Loucy (cell line): ENCODE measurements around the gene KLHL12.

ENCODE experiments used
- EZH2phosphoT487 ChIP-seq: fragments of 200-600 bp; IDR thresholded peaks from 2 replicates; pipeline ENCODE4 v1.6.1; 2018; ENCODE audit warnings: antibody characterized with exemption, mild to moderate bottlenecking, moderate library complexity, borderline replicate concordance
- TF ChIP-seq, protein P1 (sequence below): fragments of 200-600 bp; sonication (generic); conservative IDR thresholded peaks from 2 replicates; pipeline ENCODE4 v1.5.1; 2014; ENCODE audit warnings: mild to moderate bottlenecking, antibody characterized with exemption, low read length

DNA sequence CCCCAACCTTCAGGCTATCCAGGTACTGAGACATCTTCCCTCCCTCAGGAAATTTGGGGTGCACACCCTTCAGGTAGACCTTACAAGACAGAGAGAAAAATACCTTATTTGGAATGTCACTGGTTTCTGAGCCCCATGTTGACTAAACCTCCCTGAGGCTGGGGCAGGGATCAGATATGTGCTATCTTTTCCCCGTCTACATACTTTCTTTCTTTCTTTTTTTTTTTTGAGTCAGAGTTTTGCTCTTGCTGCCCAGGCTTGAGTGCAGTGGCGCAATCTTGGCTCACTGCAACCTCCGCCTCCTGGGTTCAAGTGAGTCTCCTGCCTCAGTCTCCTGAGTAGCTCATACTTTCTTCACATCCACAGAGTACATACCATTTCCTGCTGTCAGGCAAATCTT, 38.4 kb upstream of the KLHL12 start:
- TF ChIP-seq, protein P1, sequence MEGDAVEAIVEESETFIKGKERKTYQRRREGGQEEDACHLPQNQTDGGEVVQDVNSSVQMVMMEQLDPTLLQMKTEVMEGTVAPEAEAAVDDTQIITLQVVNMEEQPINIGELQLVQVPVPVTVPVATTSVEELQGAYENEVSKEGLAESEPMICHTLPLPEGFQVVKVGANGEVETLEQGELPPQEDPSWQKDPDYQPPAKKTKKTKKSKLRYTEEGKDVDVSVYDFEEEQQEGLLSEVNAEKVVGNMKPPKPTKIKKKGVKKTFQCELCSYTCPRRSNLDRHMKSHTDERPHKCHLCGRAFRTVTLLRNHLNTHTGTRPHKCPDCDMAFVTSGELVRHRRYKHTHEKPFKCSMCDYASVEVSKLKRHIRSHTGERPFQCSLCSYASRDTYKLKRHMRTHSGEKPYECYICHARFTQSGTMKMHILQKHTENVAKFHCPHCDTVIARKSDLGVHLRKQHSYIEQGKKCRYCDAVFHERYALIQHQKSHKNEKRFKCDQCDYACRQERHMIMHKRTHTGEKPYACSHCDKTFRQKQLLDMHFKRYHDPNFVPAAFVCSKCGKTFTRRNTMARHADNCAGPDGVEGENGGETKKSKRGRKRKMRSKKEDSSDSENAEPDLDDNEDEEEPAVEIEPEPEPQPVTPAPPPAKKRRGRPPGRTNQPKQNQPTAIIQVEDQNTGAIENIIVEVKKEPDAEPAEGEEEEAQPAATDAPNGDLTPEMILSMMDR = no peak
- no peak for TF ChIP-seq EZH2phosphoT487
